ENCODE measurements around the gene SLC7A7. TPM values are rescaled to one million over a fixed set of nuclear protein-coding genes. Genes with fewer than 3 reads are reported as not detected.

SLC7A7 gene
- total and polyA plus RNA-seq, 2 of the 13 experiments (the other 11 are each of a cell fraction or from before 2014, with no cell fraction given): 0.13 to 0.63 TPM

GRCh38 chr14:22752422-22752821 lies 62.8 kb downstream of the SLC7A7 start (continued):
- TF ChIP-seq ZNF646 (CRISPR knock-in tag; IDR thresholded peaks at IDR 0.05) (no peak), ZNF18 (CRISPR knock-in tag; IDR thresholded peaks at IDR 0.05; ENCODE audit: insufficient replicate concordance) (no peak), MAFK (conservative IDR thresholded peaks at IDR 0.05 in 1 of 2, IDR thresholded peaks at IDR 0.05 in 1 of 2; ENCODE audit: low read length in 2 of 2) (no peak), CHD4 (IDR thresholded peaks at IDR 0.05; ENCODE audit: borderline replicate concordance, low read length) (no peak), PRDM4 (CRISPR knock-in tag; IDR thresholded peaks at IDR 0.05; ENCODE audit: borderline replicate concordance) (no peak), NR2F1 (CRISPR knock-in tag; IDR thresholded peaks at IDR 0.05) (peak in 1 of 2 experiments; percentile 33; a peak in 1 of 4 replicates), TRIM22 (IDR thresholded peaks at IDR 0.05) (no peak), HHEX (CRISPR knock-in tag; IDR thresholded peaks at IDR 0.05) (no peak), PREB (CRISPR knock-in tag; IDR thresholded peaks at IDR 0.05) (no peak), HMGXB3 (CRISPR knock-in tag; IDR thresholded peaks at IDR 0.05; ENCODE audit: borderline replicate concordance) (no peak)

Measured in HepG2 (cell line).